ENCODE results near the gene FKBP4. TPM values are rescaled to one million over a fixed set of nuclear protein-coding genes. Genes with fewer than 3 reads are reported as not detected.

Gene FKBP4
- total and polyA plus RNA-seq, 2 of the 13 experiments (the other 11 are each of a cell fraction or from before 2014, with no cell fraction given): 25.7 to 66.1 TPM

GRCh38 chr12:2776129-2776806, 18.5 kb upstream of the FKBP4 start:
- BruUV-seq (replicated peaks): no TSS peak
- H3K27me3 ChIP-seq (ENCODE audit: control insufficient read depth in 1 of 2, insufficient read depth in 2 of 2, low read length in 2 of 2): peaks cover 5 to 58% of the 10 kb centered on the region in 2 experiments; a peak in 4 of 5 replicates
- no peaks in the 10 kb centered on the region for H3K4me1 ChIP-seq (ENCODE audit: insufficient read depth, low read length)
- no peak for DNase-seq (ENCODE audit: low spot score)
- no peak overlapping the region for H3K9ac ChIP-seq (ENCODE audit: insufficient read depth, low read depth, low read length)
- in situ Hi-C loops (cut with HindIII; ENCODE audit: extremely low pct_ligation_motif_present, low pct_unique_long_range_greater_than_20kb) (no loop called here), intact Hi-C loops (cut with micrococcal nuclease; ENCODE audit: unreplicated experiment) (no loop called here)
- H3K79me2 ChIP-seq (ENCODE audit: insufficient read depth, low read length): no peaks in the 10 kb centered on the region
- ChIA-PET CTCF (ENCODE audit: low intra/inter-chr PET ratio, low total read pairs) (no interaction called here), POLR2A (no interaction called here)
- FAIRE-seq: no peak
- no peak overlapping the region for H2AFZ ChIP-seq (ENCODE audit: low read length)
- H3K4me3 ChIP-seq (replicated peaks in 1 of 3; ENCODE audit: insufficient read depth in 1 of 3, low read depth in 2 of 3, low read length in 3 of 3): no peak overlapping the region
- TF ChIP-seq ZSCAN20 (CRISPR knock-in tag; IDR thresholded peaks at IDR 0.05; ENCODE audit: borderline replicate concordance): no peak
- no peak for TF ChIP-seq DZIP1 (CRISPR knock-in tag; IDR thresholded peaks at IDR 0.05)
- TF ChIP-seq TERF1 (CRISPR knock-in tag; IDR thresholded peaks at IDR 0.05): no peak
- TF ChIP-seq ZNF766 (CRISPR knock-in tag; IDR thresholded peaks at IDR 0.05; ENCODE audit: borderline replicate concordance): no peak
- no peak for TF ChIP-seq PREB (CRISPR knock-in tag; IDR thresholded peaks at IDR 0.05)
- TF ChIP-seq ZNF432 (CRISPR knock-in tag; IDR thresholded peaks at IDR 0.05; ENCODE audit: borderline replicate concordance): no peak
- TF ChIP-seq ZNF567 (CRISPR knock-in tag; IDR thresholded peaks at IDR 0.05; ENCODE audit: borderline replicate concordance): no peak
- TF ChIP-seq ZUFSP (CRISPR knock-in tag; IDR thresholded peaks at IDR 0.05; ENCODE audit: borderline replicate concordance): no peak
- H4K20me1 ChIP-seq (ENCODE audit: insufficient read depth, low read length): no peaks in the 10 kb centered on the region
- no peaks in the 10 kb centered on the region for H3K9me3 ChIP-seq (ENCODE audit: low read length)
- H3K27ac ChIP-seq (ENCODE audit: extremely low read length, insufficient read depth, low read length): no peak overlapping the region
- WGBS (ENCODE audit: low lambda C conversion rate): 66% methylated on average over 18 of the region's 20 CpGs
- H3K36me3 ChIP-seq (replicated peaks in 1 of 2; ENCODE audit: control insufficient read depth in 1 of 2, insufficient read depth in 2 of 2, low read length in 2 of 2): no peaks in the 10 kb centered on the region
- no peak overlapping the region for H3K4me2 ChIP-seq (ENCODE audit: low read depth, low read length)
- no peak for ATAC-seq

All from HepG2 (cell line).